ENCODE results near the gene SOX10.
A peak's percentile ranks its signal among the peaks of the same experiment; 100 is the strongest.
"Not testable (repeated sequence)": the region's sequence is repeated elsewhere in the genome, so short reads cannot be mapped to it uniquely, and the experiment has no call there.

The SOX10 gene

DNA sequence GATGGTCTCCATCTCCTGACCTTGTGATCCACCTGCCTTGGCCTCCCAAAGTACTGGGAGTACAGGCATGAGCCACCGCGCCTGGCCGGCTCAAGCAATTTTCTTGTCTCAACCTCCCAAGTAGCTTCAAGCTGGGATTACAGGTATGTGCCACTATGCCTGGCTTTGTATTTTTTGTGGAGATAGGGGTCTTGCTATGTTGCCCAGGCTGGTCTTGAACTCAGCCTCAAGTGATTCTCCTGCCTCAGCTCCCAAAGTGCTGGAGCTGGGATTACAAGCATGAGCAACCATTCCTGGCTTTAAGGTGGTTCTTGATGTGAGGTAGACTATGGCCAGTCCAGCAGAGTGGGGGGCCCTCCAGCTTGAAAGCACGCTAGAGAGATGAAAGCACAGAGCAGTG lies 23.3 kb downstream of the SOX10 start:
- DNase-seq (ENCODE audit: low spot score), result no peak

DNA sequence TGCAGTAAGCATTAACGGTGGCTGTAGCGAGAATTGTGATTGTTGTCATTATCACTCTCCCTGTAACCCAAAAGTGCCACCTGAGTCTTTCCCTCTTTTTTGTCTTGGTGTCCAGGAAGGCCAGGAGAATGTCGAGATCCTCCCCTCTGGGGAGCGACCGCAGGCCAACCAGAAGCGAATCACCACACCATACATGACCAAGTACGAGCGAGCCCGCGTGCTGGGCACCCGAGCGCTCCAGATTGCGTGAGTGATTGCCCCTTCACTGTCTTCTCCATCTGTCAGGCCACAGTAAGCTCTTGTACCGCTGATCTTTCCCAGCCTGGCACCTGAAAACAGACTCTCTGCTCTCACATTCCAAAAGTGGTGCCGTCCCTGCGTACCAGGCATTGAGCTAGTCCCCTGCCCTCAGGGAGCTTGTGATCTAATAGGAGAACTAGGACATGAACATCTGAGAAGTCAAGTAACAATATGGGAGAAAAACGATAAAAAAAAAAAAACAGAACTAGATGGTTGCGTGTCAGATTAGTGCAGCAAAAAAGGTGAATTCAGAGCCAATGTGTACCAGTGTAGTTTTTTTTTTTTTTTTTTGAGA lies 25.0 kb downstream of the SOX10 start:
- no peak for DNase-seq (ENCODE audit: low spot score)

DNA sequence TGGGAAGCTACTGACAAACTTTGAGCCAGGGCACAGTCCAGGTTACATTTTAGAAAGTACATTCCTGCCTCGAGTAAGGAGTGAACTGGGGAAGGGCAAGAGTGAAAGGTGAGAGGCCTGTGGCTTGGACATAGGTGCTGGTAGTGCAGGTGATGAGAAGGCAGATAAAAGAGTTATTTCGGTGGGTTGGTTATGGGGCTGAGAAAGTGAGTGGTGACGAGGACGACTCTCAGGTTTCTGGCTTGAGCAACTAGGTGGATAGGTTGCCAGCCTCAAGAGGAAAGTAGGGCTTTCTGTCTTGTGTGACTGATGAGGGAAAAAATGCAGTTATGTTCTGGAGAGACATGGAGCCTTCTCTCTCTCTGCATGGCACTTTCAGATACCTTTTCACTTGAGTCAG lies 27.1 kb downstream of the SOX10 start:
- no peak for DNase-seq (ENCODE audit: low spot score)

DNA sequence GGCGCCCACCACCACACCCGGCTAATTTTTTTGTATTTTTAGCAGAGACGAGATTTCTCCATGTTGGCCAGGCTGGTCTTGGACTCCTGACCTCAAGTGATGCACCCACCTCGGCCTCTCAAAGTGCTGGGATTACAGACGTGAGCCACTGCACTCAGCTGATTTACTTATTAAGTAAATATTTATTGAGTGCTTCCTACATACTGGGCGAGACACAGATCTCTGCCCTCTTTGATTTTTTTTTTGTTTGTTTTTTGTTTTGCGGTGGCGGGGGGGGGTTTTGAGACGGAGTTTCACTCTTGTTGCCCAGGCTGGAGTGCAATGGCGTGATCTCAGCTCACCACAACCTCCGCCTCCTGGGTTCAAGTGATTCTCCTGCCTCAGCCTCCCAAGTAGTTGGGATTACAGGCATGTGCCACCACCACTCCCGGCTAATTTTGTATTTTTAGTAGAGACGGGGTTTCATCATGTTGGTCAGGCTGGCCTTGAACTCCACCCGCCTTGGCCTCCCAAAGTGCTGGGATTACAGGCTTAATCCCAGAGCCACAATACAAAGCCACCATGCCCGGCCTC lies 28.4 kb downstream of the SOX10 start:
- not testable (repeated sequence) for DNase-seq (ENCODE audit: low spot score)

DNA sequence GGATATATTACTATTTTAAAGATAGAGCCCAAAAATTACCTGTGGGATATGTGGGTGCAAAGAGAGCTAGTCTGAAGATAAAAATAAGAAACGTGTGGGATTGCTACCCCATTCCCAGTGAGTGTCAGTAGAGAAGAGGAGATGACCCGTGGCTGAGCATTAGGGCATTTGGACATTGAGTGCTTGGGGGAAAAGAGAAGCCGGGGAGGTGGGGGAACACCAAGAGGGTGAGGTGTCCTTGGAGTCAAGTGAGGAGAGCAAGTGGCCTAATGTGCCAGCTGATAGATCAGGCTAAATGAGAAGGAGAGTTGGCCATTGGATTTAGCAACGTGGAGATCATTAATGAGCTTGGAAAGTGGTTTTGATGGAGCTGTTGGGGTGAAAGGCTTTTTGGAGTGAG lies 29.7 kb downstream of the SOX10 start:
- no peak for DNase-seq (ENCODE audit: low spot score)

DNA sequence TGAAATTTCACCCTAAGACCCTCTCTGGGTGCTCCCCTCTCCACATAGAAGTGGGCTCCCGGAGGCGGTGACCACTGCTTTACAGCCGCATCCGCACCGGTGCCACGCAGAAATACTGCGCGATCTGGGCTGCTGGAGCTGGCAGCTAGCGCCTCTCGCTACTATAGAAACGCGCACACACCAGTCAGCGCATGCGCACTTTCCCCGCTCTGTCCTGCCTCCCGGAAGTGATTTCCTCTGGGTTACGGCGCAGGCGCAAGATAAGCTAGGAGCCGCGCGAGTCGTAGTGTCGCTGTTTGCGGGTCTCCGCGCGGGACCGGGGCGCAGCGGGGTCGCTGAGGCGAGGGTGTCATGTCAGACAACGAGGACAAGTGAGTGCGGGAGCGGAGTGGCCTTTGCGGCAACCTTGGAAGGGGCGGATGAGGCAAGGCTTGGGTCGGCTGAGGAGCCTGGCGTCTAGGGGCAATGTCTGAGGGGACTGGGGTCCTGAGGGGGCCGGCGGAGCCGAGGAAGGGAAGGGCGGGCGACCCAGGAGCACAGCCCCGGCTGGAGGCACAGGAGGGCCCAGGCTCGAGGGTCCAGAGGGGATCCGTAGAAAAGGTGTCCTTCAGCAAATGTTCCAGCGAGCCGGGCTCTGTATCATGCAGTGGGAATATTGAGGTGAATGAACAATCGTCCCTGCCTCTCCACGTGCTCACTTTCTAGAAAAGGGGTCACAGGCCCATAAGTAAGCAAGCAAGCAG lies 30.7 kb downstream of the SOX10 start, which contains the start of the genes C22orf23 and POLR2F:
C22orf23 (minus strand) TSS at position 165 of the 743 bp plus-strand sequence. CDS start 452 bp downstream, outside the sequence.
POLR2F (plus strand) TSS at position 263 of the 743 bp plus-strand sequence; CDS start at position 352, 89 bp downstream.
- DNase-seq (ENCODE audit: low spot score), result peak; percentile 92

DNA sequence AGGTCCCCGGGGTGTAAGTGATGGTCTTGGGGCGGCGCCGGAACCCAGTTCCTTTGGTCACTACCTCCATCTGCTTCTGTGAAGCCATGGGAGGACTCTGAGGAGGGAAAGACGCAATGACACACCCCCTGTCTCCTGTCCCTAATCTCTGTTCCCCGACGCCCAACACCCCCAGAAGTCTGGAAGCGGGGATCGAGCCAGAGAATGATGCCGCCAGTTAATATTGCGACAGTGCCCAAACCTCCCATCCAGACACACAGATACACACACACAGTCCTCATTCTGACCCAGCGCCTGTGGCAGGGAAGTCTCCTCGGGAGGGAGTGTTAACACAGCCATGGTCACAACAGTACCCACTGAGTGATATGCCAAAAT lies 31.3 kb downstream of the SOX10 start:
- no peak for DNase-seq (ENCODE audit: low spot score)

DNA sequence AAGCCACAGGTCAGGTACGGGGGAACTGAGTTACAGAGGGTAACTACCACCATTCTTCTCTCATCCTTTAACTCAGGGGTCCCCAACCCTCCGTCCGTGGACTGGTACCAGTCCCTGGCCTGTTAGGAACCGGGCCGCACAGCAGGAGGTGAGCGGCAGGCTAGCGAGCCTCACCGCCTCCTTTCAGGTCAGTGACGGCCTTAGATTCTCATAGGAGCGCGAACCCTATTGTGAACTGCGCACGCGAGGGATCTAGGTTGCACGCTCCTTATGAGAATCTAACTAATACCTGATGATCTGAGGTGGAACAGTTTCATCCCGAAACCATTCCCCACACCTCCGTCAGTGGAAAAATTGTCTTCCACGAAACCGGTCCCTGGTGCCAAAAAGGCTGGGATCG lies 31.7 kb downstream of the SOX10 start:
- not testable (repeated sequence) for DNase-seq (ENCODE audit: low spot score)

DNA sequence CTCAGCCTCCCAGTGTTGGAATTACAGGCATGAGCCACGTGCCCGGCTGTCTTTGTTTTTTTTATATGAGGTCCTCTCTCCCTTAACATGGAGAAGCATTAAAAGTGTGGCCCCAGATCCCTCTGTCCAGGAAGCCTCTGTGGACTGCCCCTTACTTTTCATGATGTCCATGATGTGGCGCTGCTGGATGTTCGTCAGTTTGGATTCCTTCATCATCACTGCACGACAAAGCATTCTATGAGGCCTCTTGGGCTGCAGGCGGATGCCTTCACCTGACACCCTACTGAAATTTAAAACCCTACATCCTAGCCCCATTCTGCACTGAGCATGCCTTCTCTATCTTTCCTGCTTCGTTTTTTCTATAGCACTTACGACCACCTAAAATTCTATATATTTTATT lies 33.0 kb downstream of the SOX10 start:
- DNase-seq (ENCODE audit: low spot score), result no peak

DNA sequence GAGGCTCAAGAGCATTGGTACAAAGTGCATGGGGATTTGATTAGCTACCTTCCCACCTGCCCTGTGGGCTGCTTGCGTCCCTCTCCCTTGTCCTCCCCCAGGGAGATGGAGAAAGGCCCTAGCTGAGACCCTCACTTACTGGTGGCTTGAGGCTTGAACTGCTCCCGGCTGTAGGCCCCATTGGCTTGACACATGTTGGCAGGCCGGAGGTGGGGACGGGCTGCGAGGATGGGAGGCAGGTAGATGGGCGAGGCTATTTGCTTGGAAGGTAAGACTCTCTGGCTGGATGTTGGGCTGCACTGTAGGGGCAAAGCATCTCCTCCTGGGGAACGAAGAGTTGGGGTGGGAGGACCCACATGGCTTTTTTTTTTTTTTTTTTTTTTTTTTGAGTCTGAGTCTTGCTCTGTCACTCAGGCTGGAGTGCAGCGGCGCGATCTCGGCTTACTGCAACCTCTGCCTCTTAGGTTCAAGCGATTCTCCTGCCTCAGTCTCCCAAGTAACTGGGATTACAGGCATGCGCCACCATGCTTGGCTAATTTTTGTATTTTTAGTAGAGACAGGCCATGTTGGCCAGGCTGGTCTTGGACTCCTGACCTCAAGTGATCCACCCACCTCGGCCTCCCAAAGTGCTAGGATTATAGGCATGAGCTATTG lies 37.1 kb downstream of the SOX10 start:
- not testable (repeated sequence) for DNase-seq (ENCODE audit: low spot score)

DNA sequence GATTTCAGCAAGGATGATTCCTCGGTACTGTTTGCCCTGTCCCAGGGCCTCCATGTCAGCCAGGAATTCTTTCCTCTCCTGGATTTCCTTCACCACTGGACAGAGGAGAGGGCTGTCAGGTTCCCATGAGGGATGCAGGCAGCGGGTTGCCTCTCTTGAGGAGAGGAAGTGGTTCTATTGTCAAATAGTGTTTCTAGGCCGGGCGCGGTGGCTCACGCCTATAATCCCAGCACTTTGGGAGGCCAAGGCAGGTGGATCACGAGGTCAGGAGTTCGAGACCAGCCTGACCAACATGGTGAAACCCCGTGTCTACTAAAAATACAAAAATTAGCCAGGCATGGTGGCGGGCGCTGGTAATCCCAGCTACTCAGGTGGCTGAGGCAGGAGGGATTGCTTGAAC lies 39.9 kb downstream of the SOX10 start:
- DNase-seq (ENCODE audit: low spot score), result not testable (repeated sequence)

DNA sequence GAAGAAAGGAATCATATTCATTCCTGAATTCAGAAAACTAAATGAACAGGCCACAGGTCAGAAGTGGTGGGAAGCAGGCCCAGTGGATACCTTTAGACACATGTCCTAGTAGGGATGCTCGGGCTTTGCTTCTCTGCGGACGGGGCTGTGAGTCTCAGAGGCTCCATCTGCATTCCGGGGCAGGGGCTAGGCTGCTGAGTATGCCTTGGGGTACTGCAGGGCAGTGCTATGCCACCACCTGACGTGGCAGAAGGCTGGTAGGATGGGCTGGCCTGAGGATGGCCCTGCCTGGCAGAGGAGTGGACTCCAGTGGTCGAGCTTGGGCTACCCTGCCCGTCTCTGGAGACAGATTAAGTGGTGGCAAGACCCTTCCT lies 40.5 kb downstream of the SOX10 start:
- DNase-seq (ENCODE audit: low spot score), result no peak

DNA sequence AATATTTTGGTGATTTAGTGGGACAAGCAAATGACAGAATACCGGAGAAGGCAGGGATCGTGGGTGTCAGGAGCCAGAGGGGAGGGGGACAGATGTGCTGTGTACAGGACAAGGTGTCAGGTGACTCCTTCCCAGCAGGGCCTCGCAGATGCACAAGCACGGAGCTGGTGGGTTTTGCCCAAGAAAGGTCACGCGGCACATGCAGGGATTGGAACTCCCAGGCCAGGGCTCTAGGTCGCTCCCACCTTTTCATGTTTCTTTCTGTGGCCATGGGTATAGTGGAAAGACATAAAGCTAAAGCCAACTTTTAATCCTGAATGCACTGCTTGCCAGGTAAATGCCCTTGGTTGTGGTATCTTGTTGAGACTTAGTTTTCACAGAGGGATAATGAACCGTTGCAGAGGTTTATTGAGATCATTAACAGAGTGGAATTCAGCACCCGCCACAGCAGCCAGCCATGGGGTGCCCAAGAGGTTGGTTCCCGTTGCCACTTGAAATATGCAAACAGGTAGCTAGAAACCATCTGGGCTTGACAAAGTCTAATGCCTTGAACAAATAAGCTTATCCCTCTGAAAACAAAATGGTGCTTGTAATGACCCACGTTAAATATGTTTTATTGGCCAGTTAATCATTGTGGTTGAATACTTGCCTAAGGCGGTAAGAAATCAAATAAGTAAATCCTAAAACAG lies 41.1 kb downstream of the SOX10 start:
- no peak for DNase-seq (ENCODE audit: low spot score)

DNA sequence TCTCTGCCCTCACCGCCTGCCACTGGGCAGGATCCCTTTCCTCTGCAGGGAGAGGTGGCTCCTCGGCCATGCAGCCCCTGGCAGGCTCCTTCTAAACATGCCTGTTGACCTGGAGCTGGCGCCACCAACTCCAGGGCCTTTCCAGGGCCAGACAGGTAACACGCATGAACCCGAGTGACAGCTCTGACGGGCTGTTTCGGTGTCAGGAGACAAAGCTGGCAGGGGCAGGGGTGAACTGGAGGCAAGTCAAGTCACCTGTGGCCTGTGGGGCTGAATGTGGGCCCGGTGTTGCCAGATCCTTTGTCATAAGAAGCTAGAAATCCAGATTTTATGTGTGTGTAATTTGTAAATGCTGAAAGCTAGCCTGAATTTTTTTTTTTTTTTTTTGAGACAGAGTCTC lies 42.2 kb downstream of the SOX10 start:
- DNase-seq (ENCODE audit: low spot score), result no peak

DNA sequence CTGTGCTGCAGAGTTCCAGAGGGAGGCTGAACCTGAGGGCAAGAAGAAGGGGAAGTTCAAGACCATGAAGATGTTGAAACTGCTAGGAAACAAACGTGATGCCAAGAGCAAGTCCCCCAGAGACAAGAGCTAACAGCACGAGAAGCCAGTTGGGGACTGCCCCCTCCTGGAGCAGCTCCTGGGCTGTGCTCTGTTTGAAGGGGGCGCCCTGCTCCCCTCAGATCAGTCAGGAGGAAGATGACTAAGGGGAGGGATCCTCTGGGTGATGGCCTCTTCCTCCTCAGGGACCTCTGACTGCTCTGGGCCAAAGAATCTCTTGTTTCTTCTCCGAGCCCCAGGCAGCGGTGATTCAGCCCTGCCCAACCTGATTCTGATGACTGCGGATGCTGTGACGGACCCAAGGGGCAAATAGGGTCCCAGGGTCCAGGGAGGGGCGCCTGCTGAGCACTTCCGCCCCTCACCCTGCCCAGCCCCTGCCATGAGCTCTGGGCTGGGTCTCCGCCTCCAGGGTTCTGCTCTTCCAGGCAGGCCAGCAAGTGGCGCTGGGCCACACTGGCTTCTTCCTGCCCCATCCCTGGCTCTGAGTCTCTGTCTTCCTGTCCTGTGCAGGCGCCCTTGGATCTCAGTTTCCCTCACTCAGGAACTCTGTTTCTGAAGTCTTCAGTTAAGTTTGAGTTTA lies 43.5 kb downstream of the SOX10 start:
- no peak for DNase-seq (ENCODE audit: low spot score)

DNA sequence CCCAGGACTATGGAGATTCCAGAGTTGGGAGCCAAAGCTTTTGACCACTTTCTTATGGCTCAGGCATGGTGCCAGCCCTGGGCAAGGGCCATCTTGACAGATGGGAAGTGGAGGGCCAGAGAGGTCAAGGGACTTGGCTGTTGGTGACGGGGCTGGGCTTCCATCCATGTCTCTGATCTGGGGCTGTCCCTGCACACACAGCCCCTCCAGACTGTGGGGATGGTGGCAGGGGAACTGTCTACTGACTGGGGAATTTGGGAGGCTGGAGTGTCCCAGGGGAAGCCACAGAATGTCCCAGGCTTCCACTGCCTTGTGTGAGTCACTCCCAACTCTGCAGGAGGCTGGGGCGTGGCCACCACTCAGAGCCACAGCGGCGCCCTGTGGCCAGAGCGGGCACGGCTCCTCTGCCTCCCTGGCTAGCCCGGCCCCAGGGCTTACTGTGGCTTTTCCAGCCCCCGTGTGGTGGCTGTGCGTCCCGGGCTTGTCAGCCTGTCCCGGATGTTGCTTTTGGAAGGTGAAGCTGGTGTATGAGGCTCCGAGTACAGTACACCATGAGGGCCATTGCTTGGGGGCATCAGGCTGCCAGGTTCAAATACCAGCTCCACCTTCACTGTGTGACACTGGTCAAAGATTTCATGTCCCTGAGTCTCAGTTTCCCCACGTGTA lies 50.5 kb downstream of the SOX10 start:
- DNase-seq (ENCODE audit: low spot score), result peak; percentile 84

DNA sequence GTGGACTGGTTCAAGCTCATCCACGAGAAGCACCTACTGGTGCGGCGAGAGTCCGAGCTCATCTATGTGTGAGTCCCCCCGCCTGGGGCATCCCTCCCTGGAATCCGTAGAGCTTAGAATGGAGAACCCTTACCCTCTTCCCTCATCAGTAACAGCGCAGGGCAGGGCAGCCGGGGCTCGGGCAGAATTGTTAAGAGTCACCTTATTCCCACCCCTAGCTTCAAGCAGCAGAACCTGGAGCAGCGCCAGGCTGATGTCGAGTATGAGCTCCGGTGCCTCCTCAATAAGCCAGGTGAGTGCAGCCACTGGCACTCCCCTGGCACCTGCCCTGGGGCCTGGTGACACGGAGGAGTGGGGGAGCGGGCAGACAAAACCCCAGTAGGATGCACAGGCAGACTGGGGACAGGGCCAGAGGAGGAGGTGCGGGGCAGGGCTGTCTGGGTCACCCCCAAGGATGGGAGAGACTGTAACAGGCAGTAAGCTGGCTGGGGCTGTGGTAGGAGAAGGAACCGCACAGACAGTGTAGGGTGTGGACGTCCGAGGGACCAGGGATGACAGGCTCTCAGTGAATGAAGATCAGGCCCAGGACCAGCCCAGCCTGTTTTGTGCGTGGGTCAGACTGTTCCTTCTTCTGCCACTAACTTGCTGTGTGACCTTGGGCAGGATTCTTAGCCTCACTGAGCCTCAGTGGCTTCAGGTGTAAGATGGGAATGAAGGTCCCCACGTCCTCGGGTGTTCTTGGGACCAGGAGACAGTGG lies 51.4 kb downstream of the SOX10 start:
- DNase-seq (ENCODE audit: low spot score), result no peak

DNA sequence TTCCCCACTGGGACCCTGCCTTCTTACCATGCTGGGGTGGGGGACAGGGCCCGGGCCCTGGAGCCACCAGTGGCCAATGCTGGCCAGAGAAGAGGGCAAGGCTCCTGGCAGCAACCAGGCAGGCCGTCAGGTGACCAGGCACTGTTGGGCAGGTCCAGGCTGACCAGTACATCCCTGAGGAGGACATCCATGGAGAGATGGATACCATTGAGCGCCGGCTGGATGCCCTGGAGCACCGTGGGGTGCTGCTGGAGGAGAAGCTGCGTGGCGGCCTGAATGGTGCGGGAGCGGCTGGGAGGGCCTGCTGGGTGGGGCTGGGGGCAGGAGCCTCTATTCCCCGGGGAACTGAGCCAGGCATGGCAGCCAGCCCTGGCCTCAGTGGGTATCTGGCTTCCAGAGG lies 52.0 kb downstream of the SOX10 start:
- DNase-seq (ENCODE audit: low spot score), result no peak

DNA sequence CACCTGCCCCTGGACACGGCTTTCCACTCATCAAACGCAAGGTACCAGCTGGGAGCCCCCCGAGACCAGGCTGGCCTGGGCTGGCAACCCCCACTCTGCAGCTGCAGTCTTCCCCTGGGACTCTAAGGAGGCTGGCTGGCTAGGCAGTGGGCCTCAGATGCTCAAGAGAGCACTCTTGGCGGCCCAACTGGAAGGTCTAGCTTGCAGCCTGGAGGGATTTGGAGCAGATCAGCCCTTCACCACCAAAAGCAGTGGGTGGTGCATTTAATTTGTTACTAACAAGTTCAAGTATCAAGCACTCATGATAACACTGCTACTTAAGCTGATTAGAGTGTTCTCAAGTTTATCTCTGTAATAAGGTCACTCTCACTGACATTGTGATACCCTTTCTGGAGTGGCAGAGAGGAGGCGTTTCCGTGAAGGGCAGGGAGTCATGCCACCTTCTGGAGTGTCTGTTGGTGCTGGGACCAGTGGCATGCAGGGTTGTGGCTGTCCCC lies 52.4 kb downstream of the SOX10 start:
- DNase-seq (ENCODE audit: low spot score), result no peak

DNA sequence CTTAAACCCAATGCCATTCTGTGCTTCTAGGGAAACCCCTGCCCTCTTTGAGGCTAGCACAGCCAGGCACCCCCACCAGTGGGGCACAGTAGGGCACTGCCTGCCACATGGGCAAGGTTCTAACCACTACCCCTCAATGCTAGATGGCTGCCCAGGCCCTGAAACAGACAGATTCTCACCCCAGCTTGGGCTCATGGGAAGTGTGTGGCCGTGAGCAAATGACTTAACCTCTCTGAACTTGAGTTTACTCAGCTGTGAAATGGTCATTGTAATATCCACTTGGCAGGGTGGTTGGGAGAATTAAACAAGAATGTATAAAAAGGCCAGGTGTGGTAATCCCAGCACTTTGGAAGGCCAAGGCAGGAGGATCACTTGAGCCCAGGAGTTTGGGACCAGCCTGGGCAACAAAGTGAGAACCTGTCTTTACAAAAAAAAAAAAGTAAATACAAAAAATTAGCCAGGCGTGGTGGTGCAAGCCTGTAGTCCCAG lies 53.4 kb downstream of the SOX10 start:
- DNase-seq (ENCODE audit: low spot score), result no peak
